GM23338 (cell line): ENCODE measurements around the gene RHOBTB3. TPM values are rescaled to one million over a fixed set of nuclear protein-coding genes. Genes with fewer than 3 reads are reported as not detected.

Source experiments
- ATAC-seq: fragments of 200-7000 bp; cut with Tn5 transposase; 3 replicates; pipeline ENCODE4 v1.9.1; 2020
- DNase-seq: peaks from one replicate; pipeline ENCODE4 v3.0.0-alpha.2; 2015; ENCODE audit warnings: low spot score
- H2AFZ ChIP-seq: fragments of 200-600 bp; sonication (generic); 2 replicates; pipeline ENCODE4 v1.8.0; 2016; ENCODE audit warnings: antibody characterized with exemption, mild to moderate bottlenecking, moderate library complexity
- H3F3A ChIP-seq: fragments of 200-600 bp; sonication (generic); replicated peaks from 2 replicates; pipeline ENCODE4 v1.8.0; 2017; ENCODE audit warnings: antibody characterized with exemption, mixed run types, low read depth
- H3K27ac ChIP-seq: fragments of 200-600 bp; sonication (generic); 2 replicates; pipeline ENCODE4 v1.6.1; 2016; ENCODE audit warnings: low read depth
- H3K27me3 ChIP-seq: fragments of 200-600 bp; sonication (generic); 2 replicates; pipeline ENCODE4 v1.8.0; 2016; ENCODE audit warnings: mild to moderate bottlenecking, mixed run types, moderate library complexity; ENCODE audit not compliant: insufficient read depth
- H3K36me3 ChIP-seq: fragments of 200-600 bp; sonication (generic); 2 replicates; pipeline ENCODE4 v1.8.0; 2016; ENCODE audit warnings: mild to moderate bottlenecking; ENCODE audit not compliant: insufficient read depth
- H3K4me1 ChIP-seq: fragments of 200-600 bp; sonication (generic); 2 replicates; pipeline ENCODE4 v1.8.0; 2016; ENCODE audit warnings: mild to moderate bottlenecking, moderate library complexity; ENCODE audit not compliant: insufficient read depth
- H3K4me2 ChIP-seq: fragments of 200-600 bp; sonication (generic); 2 replicates; pipeline ENCODE4 v1.7.1; 2017; ENCODE audit warnings: mixed run types
- H3K4me3 ChIP-seq: fragments of 200-600 bp; sonication (generic); 2 replicates; pipeline ENCODE4 v1.6.1; 2016; ENCODE audit warnings: mixed run types
- H3K79me2 ChIP-seq: fragments of 200-600 bp; sonication (generic); replicated peaks from 2 replicates; pipeline ENCODE4 v1.8.0; 2017; ENCODE audit warnings: mild to moderate bottlenecking; ENCODE audit not compliant: insufficient read depth
- H3K9me2 ChIP-seq: fragments of 200-600 bp; sonication (generic); 2 replicates; pipeline ENCODE4 v1.8.0; 2017; ENCODE audit not compliant: insufficient read depth
- H4K20me1 ChIP-seq: fragments of 200-600 bp; sonication (generic); replicated peaks from 2 replicates; pipeline ENCODE4 v1.8.0; 2017; ENCODE audit warnings: mild to moderate bottlenecking; ENCODE audit not compliant: insufficient read depth
- H3K27ac Mint-ChIP-seq: 2 replicates; pipeline ENCODE4 v1.8.0; 2020; ENCODE audit warnings: inconsistent platforms, mild to moderate bottlenecking, moderate library complexity, mixed read lengths
- H3K27me3 Mint-ChIP-seq: 3 replicates; pipeline ENCODE4 v1.8.0; 2022; ENCODE audit warnings: low read depth, mild to moderate bottlenecking, moderate library complexity, mixed read lengths, inconsistent platforms; ENCODE audit not compliant: insufficient read depth, poor library complexity
- H3K36me3 Mint-ChIP-seq: 3 replicates; pipeline ENCODE4 v1.8.0; 2021; ENCODE audit warnings: low read depth, mild to moderate bottlenecking, inconsistent platforms, moderate library complexity, mixed read lengths
- H3K4me1 Mint-ChIP-seq: 3 replicates; pipeline ENCODE4 v1.8.0; 2020; ENCODE audit warnings: mild to moderate bottlenecking, inconsistent platforms, mixed read lengths
- H3K4me3 Mint-ChIP-seq: 3 replicates; pipeline ENCODE4 v1.8.0; 2021; ENCODE audit warnings: moderate library complexity, mild to moderate bottlenecking, inconsistent platforms, mixed read lengths
- H3K9me3 Mint-ChIP-seq: 3 replicates; pipeline ENCODE4 v1.8.0; 2020; ENCODE audit warnings: moderate library complexity, mild to moderate bottlenecking, inconsistent platforms, mixed read lengths
- CREB1 ChIP-seq: fragments of 250-450 bp; sonication (Bioruptor Pico); IDR thresholded peaks from 2 replicates; pipeline ENCODE4 v1.5.0; 2020; ENCODE audit warnings: low read depth, mild to moderate bottlenecking, moderate library complexity
- CTCF ChIP-seq, 2 experiments: fragments of 200-600 bp in 1 of 2; sonication (generic) in 1 of 2; conservative IDR thresholded peaks; 2 replicates each; pipeline versions ENCODE4 v1.5.1 to v1.6.1; 2016 to 2017; ENCODE audit warnings: antibody characterized with exemption in 2 of 2, low read depth in 2 of 2, mild to moderate bottlenecking in 2 of 2, moderate library complexity in 1 of 2
- ETS1 ChIP-seq: IDR thresholded peaks from 2 replicates; pipeline ENCODE4 v1.6.1; 2016; ENCODE audit warnings: antibody characterized with exemption
- EZH2 ChIP-seq: fragments of 200-600 bp; sonication (generic); IDR thresholded peaks from one replicate; pipeline ENCODE4 v1.8.0; 2017; ENCODE audit warnings: antibody characterized with exemption, mild to moderate bottlenecking, low read depth; ENCODE audit not compliant: unreplicated experiment
- EZH2phosphoT487 ChIP-seq: fragments of 200-600 bp; sonication (generic); IDR thresholded peaks from one replicate; pipeline ENCODE4 v1.8.1; 2018; ENCODE audit warnings: antibody characterized with exemption; ENCODE audit not compliant: unreplicated experiment
- JUNB ChIP-seq: IDR thresholded peaks from one replicate; pipeline ENCODE4 v1.6.1; 2016; ENCODE audit warnings: antibody characterized with exemption; ENCODE audit not compliant: unreplicated experiment
- NANOG ChIP-seq: IDR thresholded peaks from 2 replicates; pipeline ENCODE4 v1.6.1; 2016; ENCODE audit warnings: antibody characterized with exemption, borderline replicate concordance
- POLR2AphosphoS5 ChIP-seq: IDR thresholded peaks from 2 replicates; pipeline ENCODE4 v1.6.1; 2016; ENCODE audit warnings: antibody characterized with exemption, low read depth
- REST ChIP-seq: IDR thresholded peaks from one replicate; pipeline ENCODE4 v1.6.1; 2018; ENCODE audit warnings: antibody characterized with exemption; ENCODE audit not compliant: unreplicated experiment
- STAT1 ChIP-seq: IDR thresholded peaks from one replicate; pipeline ENCODE4 v1.6.1; 2016; ENCODE audit warnings: antibody characterized with exemption; ENCODE audit not compliant: unreplicated experiment
- ZNF114 ChIP-seq: fragments of 250-450 bp; sonication (Bioruptor Pico); IDR thresholded peaks from 2 replicates; pipeline ENCODE4 v1.5.0; 2020; ENCODE audit warnings: mild to moderate bottlenecking, moderate library complexity
- ZNF331 ChIP-seq: fragments of 250-450 bp; sonication (Bioruptor Pico); IDR thresholded peaks from 2 replicates; pipeline ENCODE4 v1.5.0; 2020; ENCODE audit warnings: low read depth, mild to moderate bottlenecking, moderate library complexity
- ZNF462 ChIP-seq: fragments of 250-450 bp; sonication (Bioruptor Pico); IDR thresholded peaks from 2 replicates; pipeline ENCODE4 v1.5.0; 2020; ENCODE audit warnings: mild to moderate bottlenecking, moderate library complexity
- polyA plus RNA-seq: library from polyadenylated mRNA; unstranded; fragments of >200 nt; fragmentation: Nextera tagmentation; extraction: Ambion mirVana; gene quantifications from 2 replicates; pipeline ENCODE4 v1.2.1, GENCODE V29; 2016
- total RNA-seq: library from RNA; depleted of rRNA; stranded (reverse); fragments of >200 nt; shearing (Covaris generic); gene quantifications from 2 replicates; pipeline ENCODE4 v1.2.3, GENCODE V29; 2014

Gene RHOBTB3
- total and polyA plus RNA-seq, 2 experiments from 2014 or later: 10.0 to 13.4 TPM

- Histone ChIP-seq H3K4me1 (no peaks in the 10 kb centered on the region), H3K36me3 (no peaks in the 10 kb centered on the region), H2AFZ (0 out of 2 replicates have a peak overlapping the region, but pooled peaks have one; percentile 6), H3K9me2 (no peaks in the 10 kb centered on the region), H3F3A (no peaks in the 10 kb centered on the region), H3K4me2 (no peak overlapping the region), H3K4me3 (no peak overlapping the region), H3K27me3 (no peaks in the 10 kb centered on the region), H3K79me2 (no peaks in the 10 kb centered on the region), H3K27ac (no peak overlapping the region), H4K20me1 (no peaks in the 10 kb centered on the region)
- ATAC-seq: no peak
- Mint-ChIP-seq H3K4me1 (no peaks in the 10 kb centered on the region), H3K9me3 (no peaks in the 10 kb centered on the region), H3K36me3 (no peaks in the 10 kb centered on the region), H3K27ac (no peak overlapping the region), H3K4me3 (no peak overlapping the region), H3K27me3 (no peaks in the 10 kb centered on the region)
- TF ChIP-seq JUNB: no peak
- TF ChIP-seq NANOG: no peak
- no peak for TF ChIP-seq CREB1 (CRISPR knock-in tag)
- no peak for TF ChIP-seq ZNF114
- TF ChIP-seq EZH2phosphoT487: no peak
- no peak for TF ChIP-seq REST
- TF ChIP-seq ETS1: no peak
- TF ChIP-seq STAT1: no peak
- no peak for TF ChIP-seq POLR2AphosphoS5
- TF ChIP-seq ZNF331 (CRISPR knock-in tag): no peak
- no peak for TF ChIP-seq CTCF (conservative IDR thresholded peaks at IDR 0.05; ENCODE audit: low read depth in 2 of 2)
- no peak for TF ChIP-seq ZNF462
- TF ChIP-seq EZH2: no peak
- DNase-seq: no peak
Observed at GRCh38 chr5:95773335-95774059, 42.4 kb downstream of the RHOBTB3 start.
